GM23338 (cell line): ENCODE measurements around the gene LBHD1.

Source experiments
- CREB1 ChIP-seq: fragments of 250-450 bp; sonication (Bioruptor Pico); IDR thresholded peaks from 2 replicates; pipeline ENCODE4 v1.5.0; 2020; ENCODE audit warnings: low read depth, mild to moderate bottlenecking, moderate library complexity
- EZH2 ChIP-seq: fragments of 200-600 bp; sonication (generic); IDR thresholded peaks from one replicate; pipeline ENCODE4 v1.8.0; 2017; ENCODE audit warnings: antibody characterized with exemption, mild to moderate bottlenecking, low read depth; ENCODE audit not compliant: unreplicated experiment
- EZH2phosphoT487 ChIP-seq: fragments of 200-600 bp; sonication (generic); IDR thresholded peaks from one replicate; pipeline ENCODE4 v1.8.1; 2018; ENCODE audit warnings: antibody characterized with exemption; ENCODE audit not compliant: unreplicated experiment
- JUNB ChIP-seq: IDR thresholded peaks from one replicate; pipeline ENCODE4 v1.6.1; 2016; ENCODE audit warnings: antibody characterized with exemption; ENCODE audit not compliant: unreplicated experiment
- POLR2AphosphoS5 ChIP-seq: IDR thresholded peaks from 2 replicates; pipeline ENCODE4 v1.6.1; 2016; ENCODE audit warnings: antibody characterized with exemption, low read depth
- STAT1 ChIP-seq: IDR thresholded peaks from one replicate; pipeline ENCODE4 v1.6.1; 2016; ENCODE audit warnings: antibody characterized with exemption; ENCODE audit not compliant: unreplicated experiment
- TF ChIP-seq, protein P1 (sequence below), 2 experiments: fragments of 200-600 bp in 1 of 2; sonication (generic) in 1 of 2; conservative IDR thresholded peaks; 2 replicates each; pipeline versions ENCODE4 v1.5.1 to v1.6.1; 2016 to 2017; ENCODE audit warnings: antibody characterized with exemption in 2 of 2, low read depth in 2 of 2, mild to moderate bottlenecking in 2 of 2, moderate library complexity in 1 of 2
- TF ChIP-seq, protein P2 (sequence below): IDR thresholded peaks from one replicate; pipeline ENCODE4 v1.6.1; 2018; ENCODE audit warnings: antibody characterized with exemption; ENCODE audit not compliant: unreplicated experiment

DNA sequence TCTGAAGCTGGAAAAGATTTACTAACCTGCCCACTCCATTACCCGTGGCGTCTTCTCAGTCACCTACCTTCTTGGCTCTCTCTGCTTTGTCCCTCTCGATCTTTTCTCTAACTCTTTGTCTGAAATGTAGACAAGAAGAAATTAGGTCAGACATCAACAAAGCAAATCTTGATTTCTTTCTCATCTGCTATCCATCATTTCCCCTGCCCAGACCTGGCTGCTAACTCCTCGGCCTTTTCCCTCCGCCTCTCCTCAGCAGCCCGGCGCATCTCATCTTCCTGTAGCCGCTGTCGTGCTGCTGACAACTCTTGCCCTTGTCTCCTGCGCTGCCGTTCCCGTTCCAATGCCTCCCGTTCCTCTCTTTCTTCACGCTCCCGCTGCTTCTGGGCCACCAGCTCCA is 5.6 kb upstream of the LBHD1 start:
- TF ChIP-seq, protein P1, sequence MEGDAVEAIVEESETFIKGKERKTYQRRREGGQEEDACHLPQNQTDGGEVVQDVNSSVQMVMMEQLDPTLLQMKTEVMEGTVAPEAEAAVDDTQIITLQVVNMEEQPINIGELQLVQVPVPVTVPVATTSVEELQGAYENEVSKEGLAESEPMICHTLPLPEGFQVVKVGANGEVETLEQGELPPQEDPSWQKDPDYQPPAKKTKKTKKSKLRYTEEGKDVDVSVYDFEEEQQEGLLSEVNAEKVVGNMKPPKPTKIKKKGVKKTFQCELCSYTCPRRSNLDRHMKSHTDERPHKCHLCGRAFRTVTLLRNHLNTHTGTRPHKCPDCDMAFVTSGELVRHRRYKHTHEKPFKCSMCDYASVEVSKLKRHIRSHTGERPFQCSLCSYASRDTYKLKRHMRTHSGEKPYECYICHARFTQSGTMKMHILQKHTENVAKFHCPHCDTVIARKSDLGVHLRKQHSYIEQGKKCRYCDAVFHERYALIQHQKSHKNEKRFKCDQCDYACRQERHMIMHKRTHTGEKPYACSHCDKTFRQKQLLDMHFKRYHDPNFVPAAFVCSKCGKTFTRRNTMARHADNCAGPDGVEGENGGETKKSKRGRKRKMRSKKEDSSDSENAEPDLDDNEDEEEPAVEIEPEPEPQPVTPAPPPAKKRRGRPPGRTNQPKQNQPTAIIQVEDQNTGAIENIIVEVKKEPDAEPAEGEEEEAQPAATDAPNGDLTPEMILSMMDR (conservative IDR thresholded peaks at IDR 0.05; ENCODE audit: low read depth in 2 of 2), result no peak
- TF ChIP-seq EZH2 (no peak), CREB1 (CRISPR knock-in tag) (no peak), EZH2phosphoT487 (no peak), STAT1 (no peak), POLR2AphosphoS5 (no peak), JUNB (no peak)
- TF ChIP-seq, protein P2, sequence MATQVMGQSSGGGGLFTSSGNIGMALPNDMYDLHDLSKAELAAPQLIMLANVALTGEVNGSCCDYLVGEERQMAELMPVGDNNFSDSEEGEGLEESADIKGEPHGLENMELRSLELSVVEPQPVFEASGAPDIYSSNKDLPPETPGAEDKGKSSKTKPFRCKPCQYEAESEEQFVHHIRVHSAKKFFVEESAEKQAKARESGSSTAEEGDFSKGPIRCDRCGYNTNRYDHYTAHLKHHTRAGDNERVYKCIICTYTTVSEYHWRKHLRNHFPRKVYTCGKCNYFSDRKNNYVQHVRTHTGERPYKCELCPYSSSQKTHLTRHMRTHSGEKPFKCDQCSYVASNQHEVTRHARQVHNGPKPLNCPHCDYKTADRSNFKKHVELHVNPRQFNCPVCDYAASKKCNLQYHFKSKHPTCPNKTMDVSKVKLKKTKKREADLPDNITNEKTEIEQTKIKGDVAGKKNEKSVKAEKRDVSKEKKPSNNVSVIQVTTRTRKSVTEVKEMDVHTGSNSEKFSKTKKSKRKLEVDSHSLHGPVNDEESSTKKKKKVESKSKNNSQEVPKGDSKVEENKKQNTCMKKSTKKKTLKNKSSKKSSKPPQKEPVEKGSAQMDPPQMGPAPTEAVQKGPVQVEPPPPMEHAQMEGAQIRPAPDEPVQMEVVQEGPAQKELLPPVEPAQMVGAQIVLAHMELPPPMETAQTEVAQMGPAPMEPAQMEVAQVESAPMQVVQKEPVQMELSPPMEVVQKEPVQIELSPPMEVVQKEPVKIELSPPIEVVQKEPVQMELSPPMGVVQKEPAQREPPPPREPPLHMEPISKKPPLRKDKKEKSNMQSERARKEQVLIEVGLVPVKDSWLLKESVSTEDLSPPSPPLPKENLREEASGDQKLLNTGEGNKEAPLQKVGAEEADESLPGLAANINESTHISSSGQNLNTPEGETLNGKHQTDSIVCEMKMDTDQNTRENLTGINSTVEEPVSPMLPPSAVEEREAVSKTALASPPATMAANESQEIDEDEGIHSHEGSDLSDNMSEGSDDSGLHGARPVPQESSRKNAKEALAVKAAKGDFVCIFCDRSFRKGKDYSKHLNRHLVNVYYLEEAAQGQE, result no peak
